CD4-positive, alpha-beta T cell treated with Interleukin-10 for 1 hour (primary cell): ENCODE data around the gene DNASE1L2.
"Not testable (repeated sequence)": the region's sequence is repeated elsewhere in the genome, so short reads cannot be mapped to it uniquely, and the experiment has no call there.

Experiments used
- DNase-seq: peaks from one replicate; pipeline ENCODE4 v3.0.0-alpha.2; 2020

Gene DNASE1L2

DNA sequence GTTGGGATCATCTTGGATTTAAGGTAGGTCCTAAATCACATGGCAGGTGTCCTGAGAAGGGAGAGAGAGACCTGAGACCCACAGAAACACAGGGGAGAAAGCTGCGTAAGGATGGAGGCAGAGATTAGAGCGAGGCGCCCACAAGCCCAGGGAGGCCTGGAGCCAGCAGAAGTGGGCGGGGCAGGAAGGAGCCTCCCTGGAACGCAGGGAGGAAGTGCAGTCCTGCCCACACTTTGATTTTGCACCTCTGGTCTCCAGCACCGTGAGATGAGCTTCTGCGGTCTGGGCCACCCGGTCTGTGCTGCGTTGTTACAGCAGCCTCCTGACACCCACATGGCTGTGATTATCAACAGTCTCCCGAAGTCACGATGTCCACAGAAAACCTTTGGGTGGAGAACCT, 6.4 kb downstream of the DNASE1L2 start:
- DNase-seq, result no peak

DNA sequence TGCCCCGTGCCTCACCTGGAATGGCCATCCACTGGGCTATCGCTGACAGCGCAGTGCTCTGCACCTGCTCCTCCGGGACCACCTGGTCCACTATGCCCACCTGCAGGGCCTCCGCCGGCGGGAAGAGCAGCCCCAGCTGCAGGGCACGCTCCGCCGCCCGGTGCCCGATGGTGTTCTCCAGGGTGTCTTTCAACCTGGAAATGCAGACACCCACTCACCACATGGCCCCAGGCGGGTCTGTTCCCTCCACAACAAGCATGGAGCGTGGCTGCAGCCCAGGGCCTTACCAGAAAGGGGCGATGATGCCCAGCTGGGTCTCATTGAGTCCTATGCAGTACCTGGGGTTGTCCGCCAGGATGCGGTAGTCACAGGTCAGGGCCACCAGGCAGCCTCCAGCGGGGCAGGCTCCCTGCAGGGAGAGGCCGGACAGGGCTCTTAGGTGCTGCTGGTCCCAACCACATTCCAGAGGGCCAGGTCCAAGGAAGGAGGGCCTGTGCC, 6.8 kb downstream of the DNASE1L2 start:
- no peak for DNase-seq

DNA sequence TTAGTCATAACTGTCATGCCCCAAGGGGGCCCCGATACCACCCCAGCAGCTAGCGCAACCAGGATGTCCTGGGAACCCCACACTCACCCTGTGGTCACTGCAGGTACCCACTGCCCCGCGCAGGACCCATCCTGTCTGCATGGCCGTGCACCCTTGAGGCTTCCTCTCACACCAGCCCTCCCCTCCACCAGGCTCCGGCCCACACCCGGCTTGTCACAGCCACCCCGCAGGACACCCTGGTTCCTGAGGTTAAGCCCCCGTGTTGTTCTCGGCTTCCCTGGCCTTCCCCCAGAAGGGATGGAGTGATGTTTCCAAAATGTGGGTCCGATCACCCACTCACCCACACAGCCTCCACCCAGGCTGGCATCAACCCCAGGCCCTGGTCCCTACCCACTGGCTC, 7.5 kb downstream of the DNASE1L2 start:
- no peak for DNase-seq

DNA sequence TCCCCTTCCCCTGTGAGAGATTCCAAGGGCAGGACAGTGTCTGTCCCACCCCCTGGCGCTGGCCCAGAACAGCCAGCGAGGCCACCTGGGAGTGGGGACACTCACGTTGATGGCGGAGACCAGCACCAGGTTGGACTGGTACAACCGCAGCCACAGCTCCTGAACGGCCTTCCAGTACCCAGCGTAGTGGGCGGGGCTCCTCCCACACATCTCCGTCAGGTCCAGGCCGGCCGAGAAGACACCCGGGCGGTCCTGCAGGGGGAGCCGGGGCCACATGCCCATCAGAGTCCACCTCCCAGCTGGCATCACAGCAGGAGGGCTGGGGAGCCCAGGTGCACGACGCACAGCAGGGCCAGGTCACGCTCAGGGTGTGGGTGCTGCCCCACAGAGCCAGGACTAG, 8.1 kb downstream of the DNASE1L2 start:
- DNase-seq, result no peak

DNA sequence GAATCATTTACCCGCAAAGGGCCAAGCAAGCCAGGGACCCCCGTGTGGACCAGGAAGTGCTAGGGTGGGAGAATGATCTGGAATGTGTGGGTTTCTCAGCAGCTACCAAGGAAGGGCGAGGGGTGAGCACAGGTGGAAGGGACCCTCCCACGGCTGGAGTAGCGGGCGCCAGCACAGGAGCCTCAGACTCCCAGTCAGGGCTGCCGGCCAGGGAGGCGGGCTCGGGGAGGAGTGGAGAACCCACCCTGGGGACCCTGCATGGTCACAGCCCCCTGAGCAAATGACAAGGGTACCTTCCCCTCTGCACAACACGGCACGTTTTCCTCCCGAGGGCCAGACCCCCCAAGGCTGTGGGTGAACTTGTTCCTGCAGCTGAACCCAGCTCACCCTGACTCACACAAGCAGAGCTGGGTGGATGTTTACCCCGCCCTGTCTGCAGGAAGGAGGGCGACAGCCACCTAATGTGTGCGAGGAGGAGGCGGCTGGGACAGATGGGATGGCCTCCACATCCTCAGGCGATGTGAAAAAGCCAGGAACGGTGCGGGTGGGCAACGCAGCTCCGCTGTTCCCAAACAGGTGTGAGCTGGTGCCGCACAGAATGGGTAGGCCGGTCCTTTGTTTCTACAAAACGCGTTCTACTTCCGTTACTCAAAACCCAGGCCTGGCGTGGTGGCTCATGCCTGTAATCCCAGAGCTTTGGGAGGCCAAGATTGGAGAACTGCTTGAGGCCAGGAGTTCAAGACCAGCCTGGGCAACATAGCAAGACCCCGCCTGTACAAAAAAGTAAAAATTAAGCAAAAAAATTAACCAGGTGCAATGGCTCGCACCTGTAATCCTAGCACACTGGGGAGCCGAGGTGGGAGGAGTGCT, 8.9 kb downstream of the DNASE1L2 start:
- DNase-seq, result no peak

DNA sequence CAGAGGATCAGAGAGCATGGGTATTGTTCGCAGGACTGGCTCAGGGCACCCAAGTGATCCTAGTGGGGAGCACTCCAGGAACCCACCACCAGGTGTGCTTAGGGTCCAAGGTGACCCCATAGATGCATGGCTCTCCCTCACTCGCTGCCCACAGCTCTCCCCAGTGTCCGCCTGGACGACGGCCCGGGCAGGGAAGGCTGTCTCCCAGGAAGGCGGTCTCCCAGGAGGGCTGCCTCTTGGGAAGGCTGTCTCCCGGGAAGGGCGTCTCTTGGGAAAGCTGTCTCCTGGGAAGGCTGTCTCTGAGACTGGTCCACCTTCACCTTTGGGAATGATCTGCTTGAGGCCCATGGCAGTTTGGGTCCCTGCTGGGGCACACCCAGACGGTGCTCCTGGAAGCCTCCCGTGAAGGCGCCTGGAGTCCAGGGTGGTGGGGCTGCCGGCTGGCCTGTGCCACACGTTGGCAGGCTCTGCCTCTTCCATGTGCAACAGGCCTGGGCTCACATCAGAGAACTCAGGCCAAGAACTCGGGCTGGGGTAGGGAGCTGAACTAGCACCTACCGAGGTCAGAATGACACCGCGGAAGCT, 10.1 kb downstream of the DNASE1L2 start:
- DNase-seq, result no peak

DNA sequence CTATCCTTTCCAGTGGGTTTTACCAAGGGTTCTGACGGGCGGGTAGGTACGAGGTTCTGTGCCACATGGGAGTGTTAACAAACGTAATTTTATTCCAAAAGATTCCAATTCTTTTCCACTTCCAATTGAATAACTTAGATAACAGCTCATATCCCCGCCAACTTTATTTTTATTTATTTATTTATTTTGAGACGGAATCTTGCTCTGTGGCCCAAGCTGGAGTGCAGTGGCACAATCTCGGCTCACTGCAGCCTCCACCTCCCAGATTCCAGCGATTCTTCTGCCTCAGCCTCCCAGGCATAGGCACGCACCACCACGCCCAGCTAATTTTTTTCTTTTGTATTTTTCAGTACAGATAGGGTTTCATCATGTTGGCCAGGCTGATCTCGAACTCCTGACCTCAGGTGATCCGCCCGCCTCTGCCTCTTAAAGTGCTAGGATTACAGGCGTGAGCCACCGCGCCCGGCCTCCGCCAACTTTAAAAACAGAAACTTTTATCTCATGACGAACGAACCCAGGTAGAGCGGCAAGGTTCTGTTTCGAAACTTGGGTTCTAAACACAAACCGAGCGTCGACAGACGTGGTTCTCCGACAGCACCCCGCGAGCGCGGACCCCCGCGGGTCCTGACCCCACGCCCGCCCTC, 14.5 kb downstream of the DNASE1L2 start:
- DNase-seq, result peak; percentile 56

DNA sequence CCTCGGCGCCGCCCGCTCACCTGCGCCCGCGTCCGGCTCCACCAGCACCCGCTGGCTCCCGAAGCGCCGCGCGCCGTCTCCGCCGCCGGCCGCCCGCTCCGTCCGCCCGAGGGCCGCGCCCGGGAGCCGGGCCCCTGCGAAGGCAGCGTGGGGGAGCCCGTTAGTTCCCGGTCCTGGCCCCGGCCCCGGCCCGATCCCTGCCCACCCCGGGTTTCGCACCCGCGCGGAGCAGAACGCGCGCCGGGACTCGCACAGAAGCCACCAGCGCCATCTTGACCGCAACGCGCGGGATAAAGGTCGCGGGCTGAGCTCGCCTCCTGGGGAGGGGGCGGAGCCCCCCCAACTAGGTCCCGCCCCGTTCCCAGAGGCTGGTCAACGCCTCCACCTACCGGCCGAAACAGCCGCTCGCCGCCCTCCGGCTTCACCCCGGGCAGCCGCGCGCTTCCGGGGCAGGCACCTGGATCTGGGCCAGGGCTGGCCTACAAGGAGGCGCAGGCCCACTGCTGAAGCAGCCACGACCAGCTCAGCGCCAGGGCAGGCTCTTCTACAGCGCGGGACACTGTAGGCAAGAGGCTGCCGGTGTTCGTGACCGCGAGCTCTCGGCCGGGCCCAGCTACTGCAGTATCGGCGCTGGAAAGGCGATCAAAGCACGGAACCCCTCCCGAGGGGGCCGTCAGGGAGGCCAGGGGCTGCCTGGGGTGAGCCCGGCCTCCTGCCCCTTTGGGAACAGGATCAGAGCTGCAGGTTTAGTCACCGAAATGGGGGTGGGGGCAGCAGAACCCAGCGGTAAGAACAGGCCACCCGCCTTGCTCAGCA, 15.3 kb downstream of the DNASE1L2 start, which contains the start of gene ECI1:
Gene ECI1 (minus strand): TSS at position 292 of the 816 bp plus-strand sequence. CDS start 21 bp downstream, at position 271.
- peak; percentile 90 for DNase-seq

DNA sequence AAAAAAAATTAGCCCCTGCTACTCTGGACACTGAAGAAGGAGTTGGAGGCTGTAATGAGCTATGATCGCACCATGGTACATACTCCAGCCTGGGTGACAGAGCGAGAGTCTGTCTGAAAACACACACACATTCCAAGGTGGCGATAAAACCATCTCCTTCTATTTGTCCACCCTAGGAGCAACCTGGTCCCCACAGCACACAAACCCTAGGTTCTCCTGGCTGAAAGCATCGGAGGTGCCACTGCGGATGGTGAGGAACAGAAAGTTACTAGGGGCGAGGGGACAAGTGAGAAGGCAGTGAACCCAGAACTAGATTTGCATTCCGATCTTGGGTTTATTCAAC, 16.5 kb downstream of the DNASE1L2 start:
- no peak for DNase-seq

DNA sequence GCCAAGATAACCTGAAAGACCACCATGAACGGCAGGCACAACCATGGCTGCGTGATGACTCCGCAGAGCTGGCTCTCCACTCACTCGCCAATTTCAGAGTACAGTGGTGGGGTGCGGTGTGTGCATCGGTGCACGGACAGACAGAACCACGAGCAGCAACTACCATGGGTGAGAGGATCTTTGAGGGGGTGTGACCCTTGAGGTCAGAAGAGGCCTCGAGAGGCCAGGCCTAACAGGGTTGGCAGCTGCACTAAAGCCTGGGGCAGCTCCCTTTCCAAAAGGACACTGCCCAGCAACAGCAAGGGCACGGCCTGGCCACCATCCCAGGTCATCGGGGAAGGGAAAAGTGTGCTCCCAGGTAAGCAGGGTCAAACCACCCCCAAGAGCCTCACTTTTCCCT, 17.0 kb downstream of the DNASE1L2 start:
- DNase-seq, result no peak

DNA sequence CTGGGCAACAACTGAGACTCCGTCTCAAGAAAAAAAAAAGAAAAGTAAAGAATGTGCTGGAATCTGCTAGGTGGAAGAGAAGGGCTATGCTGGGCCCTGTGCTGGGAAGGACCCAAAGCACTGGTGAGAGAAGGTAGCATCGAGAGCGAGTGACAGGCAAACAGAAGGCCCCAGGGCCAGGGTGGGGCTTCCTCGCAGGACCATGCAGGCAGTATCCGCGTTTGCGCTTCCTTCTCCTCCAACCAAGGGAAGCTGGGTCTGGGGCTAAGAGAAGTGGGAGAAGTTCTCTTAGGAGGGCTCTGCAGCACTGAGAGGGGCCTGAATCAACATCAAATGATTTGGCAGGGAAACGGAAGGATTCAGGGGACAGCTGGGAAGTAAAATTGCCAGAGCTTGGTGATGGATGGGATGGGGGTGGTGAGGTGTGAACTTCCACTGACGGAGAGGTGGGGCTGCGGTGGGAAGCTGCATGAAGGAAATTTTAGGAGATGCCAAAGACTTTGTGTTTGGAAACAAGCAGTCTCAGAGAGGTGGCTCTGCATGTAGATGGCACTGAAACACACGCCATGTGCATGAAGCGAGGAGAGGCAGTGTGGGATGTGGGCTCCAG, 20.4 kb downstream of the DNASE1L2 start:
- no peak for DNase-seq

DNA sequence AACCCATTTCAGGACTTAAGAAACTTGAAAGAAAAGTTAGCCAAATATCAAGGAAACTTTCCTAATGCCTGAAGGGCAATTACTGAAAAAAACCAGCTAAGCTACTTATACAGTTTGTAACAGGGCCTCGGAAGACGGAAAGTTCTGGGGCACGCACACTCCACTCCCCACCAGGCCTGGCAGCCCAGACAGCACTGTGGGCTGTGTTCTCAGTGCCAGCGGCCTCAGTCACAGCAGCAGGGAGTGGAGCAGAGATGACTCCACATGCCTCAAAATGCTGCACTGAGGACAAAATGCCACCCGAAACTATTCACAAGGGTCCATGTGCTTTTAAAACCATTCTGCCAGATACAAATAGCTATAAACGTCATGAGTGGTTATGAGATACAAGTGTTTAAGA, 21.5 kb downstream of the DNASE1L2 start:
- no peak for DNase-seq

DNA sequence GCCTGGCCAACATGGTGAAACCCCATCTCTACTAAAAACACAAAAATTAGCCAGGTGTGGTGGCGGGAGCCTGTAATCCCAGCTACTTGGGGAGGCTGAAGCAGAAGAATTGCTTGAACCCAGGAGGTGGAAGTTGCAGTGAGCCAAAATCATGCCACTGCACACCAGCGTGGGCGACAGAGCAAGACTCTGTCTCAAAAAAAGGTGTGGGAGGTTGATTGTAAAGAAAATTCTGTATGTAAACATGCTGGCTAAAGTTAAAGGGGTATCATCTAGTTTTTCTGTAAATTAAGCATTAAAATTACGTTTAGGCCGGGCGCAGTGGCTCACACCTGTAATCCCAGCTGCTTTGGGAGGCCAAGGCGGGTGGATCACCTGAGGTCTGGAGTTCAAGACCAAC, 22.3 kb downstream of the DNASE1L2 start:
- not testable (repeated sequence) for DNase-seq

DNA sequence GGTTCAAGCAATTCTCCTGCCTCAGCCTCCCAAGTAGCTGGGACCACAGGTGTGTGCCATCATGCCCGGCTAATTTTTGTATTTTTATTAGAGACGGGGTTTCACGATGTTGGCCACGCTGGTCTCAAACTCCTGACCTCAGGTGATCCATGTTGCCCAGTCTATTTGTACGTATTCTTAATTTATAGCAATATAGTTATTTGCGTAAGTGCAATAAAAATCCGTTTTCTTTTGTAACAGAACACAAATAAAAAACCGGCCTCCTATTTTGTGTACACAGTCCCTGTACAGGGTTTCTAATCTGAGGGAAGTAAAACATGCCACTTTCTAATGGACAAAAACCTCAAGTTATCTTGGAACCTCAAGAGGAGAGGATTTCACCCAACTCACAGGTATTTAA, 24.0 kb downstream of the DNASE1L2 start:
- no peak for DNase-seq

DNA sequence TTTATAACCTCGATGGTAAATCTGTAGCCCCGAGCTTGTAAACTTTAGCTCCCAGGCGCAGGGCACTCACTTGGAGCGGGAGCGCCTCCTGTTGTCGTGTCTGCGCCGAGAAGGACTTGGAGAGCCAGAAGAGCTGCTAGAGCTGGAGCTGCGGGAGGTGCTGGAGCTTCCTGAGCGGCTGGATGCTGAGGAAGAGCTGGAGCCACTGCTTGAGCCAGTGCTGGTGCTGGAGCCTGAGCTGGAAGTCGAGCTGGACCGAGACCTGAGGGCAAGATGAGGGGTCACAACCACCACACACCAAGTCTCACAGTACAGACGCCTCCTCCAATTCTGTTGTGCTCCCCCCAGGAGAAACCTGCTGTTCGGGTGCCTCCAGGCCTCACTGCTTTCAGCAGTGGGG, 26.8 kb downstream of the DNASE1L2 start:
- DNase-seq, result not testable (repeated sequence)

DNA sequence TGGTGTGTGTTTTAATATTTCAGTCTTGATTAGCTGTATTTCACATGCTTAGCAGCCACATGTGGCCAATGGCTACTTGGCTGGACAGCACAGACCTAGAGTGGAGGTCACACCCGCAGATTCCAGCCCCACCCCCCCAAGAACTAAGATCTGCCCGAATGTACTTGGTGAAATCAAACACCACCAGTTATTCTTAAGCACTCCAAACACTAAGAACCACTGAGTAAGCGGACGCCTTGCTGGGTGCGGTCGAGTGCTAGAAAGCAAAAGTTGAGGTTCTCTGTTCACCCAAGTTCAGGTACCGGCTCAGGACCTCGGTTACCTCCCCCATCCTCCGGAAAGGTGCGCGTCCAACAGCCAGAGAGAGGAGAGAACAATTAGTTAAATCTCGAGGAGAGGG, 30.6 kb downstream of the DNASE1L2 start:
- peak; percentile 44 for DNase-seq

DNA sequence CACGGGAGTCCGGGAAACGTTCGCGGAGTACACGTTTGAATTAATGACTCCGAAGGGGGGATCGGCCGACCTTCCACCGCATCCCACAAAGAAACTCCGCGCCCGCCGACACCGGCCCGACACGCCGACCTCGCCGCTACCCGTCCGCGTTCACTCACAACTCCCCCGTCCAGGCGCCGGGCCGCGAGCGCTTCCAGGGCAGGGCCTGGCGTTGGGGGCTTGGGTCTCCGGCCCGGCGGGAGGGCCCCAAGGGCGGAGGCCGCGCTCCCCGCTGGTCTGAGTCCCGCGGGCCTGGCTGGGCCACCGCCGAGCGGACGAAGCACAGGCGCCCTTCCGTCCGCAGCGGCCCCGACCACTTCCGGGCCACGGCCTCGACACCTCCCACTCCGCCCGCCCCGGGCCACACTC, 31.3 kb downstream of the DNASE1L2 start:
- DNase-seq, result not testable (repeated sequence)

DNA sequence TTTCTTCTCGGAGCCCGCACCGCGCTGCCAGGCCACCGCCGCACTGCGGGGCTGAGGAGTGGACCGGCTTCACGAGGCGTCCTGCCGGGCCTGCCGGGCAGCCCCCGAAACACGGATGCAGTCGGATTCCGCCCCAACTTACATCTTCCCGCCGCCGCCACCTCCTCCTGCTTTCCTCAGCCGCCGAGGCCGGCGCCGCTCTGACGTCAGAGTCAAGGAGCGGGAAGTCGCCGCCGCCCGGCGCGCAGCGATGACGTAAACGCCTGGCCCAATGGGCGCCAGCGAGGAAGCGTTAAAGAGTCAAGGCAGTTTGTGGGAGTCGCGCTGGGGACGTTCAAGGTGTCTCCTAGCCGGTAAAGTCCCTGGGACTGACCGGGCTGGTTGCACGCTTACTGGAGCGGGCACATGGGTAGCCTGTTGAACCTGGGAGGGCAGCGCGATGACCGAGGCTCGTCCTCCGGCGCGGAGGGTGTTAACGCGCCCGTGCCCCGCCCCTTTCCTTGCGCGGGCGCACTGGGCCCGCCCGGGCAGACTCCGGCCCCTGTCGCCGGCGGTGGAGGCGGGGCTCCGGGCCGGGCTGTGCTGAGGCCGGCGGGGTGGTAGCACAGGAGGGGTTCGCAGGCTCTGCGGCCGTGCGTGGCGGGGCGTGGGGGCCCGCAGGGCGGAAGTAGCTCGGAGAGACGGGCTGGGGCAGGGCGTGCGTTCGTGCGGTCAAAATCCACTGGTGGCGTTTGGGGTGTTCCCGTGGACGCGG, 31.8 kb downstream of the DNASE1L2 start, which contains the start of gene RNPS1:
Gene RNPS1 (minus strand): TSS at position 214 of the 754 bp plus-strand sequence. CDS start 3,483 bp downstream, outside the sequence.
- peak; percentile 95 for DNase-seq

DNA sequence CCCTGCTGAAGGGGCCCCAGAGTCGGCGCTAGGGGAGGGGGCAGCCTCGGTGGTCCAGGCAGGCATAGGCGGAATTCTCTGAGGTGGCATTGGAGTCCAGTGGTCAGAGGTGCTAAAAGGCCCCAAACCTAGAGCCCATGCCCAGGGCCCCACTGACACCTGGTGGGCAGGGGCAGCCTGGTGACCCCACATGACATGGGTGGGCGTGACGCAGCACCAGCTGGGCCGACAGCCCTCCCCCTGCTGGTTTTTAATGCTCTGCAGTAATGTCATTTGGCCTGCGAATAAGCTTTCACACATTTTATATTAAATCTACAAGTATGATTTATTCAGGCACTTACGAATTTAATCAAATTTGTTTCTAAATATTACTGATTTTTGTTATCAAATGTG, 33.8 kb downstream of the DNASE1L2 start:
- DNase-seq, result no peak

DNA sequence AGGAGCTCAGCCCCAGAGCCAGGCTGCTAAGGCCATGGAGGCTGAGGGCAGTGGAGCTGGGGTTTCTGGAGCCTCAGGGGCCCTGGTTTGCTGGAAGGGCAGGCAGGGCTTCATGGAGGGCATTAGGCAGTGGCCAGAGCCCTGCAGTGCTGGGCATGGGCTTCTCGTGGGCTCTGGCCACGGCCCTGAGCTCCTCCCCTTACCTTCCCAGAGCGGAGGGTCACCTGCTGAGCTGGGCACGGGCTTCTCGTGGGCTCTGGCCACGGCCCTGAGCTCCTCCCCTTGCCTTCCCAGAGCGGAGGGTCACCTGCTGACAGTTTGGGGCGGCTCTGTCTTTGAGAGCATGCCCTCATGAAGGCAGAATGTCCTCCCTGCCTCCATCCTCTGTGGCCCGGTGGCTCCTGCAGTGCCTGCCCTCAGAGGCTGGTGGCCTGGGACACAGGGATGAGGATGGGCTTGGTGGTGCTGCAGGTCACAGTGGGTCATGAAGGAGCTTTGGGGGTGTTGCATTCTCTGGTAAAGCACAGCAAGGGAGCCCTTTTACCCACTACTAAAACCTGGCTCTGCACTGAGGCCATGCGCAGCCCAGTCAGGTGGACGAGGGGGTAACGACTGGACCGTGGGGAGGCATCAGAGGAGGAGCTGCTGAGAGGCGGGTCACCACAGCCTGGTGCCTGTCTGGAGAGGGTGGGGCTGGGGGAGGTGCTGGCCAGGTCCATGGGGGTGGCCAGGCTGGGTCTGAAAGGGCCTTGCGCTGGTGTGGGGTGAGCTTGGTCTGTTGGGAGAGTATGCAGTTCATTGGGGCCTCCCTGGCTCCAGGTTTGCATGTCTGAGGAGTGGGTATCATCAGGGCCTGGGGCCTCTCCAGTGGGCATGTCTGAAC, 34.6 kb downstream of the DNASE1L2 start:
- no peak for DNase-seq
